ENCODE data around the gene CLIC1. TPM values are rescaled to one million over a fixed set of nuclear protein-coding genes. Genes with fewer than 3 reads are reported as not detected.

CLIC1 gene
- total RNA-seq, 2 donors from 2014 or later, result 90.9 to 194 TPM

GRCh38 chr6:31776989-31777666 lies 40.8 kb upstream of the CLIC1 start, which contains the start of gene VWA7:
Gene VWA7, minus strand, starts transcription at chr6:31777328. Its CDS starts 549 bp downstream, at chr6:31776779.
- peak within 1 kb of the TSS; percentile 61 to 70 for H3K27ac ChIP-seq
- peaks cover 0 to 17% of the 10 kb centered on the region in 2 donors for H3K4me1 ChIP-seq
- no peak for DNase-seq (ENCODE audit: low spot score)
- no peak for TF ChIP-seq CTCF (IDR thresholded peaks at IDR 0.05)
- H3K4me3 ChIP-seq, result peak within 1 kb of the TSS; percentile 8 to 24
- H3K27me3 ChIP-seq, result no peaks in the 10 kb centered on the region
- peaks cover 44% of the 10 kb centered on the region for H3K36me3 ChIP-seq
- H3K9me3 ChIP-seq, result no peaks in the 10 kb centered on the region

- peaks cover 38% of the 10 kb centered on the region for H3K36me3 ChIP-seq
- no peaks in the 10 kb centered on the region for H3K9me3 ChIP-seq
- H3K4me1 ChIP-seq, result peaks cover 0 to 17% of the 10 kb centered on the region in 2 donors
- DNase-seq (ENCODE audit: low spot score), result no peak
- no peaks in the 10 kb centered on the region for H3K27me3 ChIP-seq
- peak overlapping the region in 1 of 2 donors; percentile 8 for H3K4me3 ChIP-seq
- peak overlapping the region; percentile 61 to 70 for H3K27ac ChIP-seq
- TF ChIP-seq CTCF (IDR thresholded peaks at IDR 0.05), result no peak
These were observed 40.2 kb upstream of the CLIC1 start for GRCh38 chr6:31776485-31776988.

GRCh38 chr6:31775633-31776484 lies 39.5 kb upstream of the CLIC1 start:
- TF ChIP-seq CTCF (IDR thresholded peaks at IDR 0.05), result no peak
- Histone ChIP-seq H3K27ac (peak overlapping the region; percentile 61 to 70), H3K4me3 (no peak overlapping the region), H3K9me3 (no peaks in the 10 kb centered on the region), H3K4me1 (peaks cover 0 to 17% of the 10 kb centered on the region in 2 donors), H3K27me3 (no peaks in the 10 kb centered on the region), H3K36me3 (peaks cover 31% of the 10 kb centered on the region)
- no peak for DNase-seq (ENCODE audit: low spot score)

GRCh38 chr6:31775184-31775583 lies 38.9 kb upstream of the CLIC1 start:
- H3K27ac ChIP-seq, result no peak overlapping the region

GRCh38 chr6:31771992-31772358 lies 35.6 kb upstream of the CLIC1 start:
- Histone ChIP-seq H3K9me3 (no peaks in the 10 kb centered on the region), H3K4me3 (no peak overlapping the region), H3K4me1 (peaks cover 0 to 9% of the 10 kb centered on the region in 2 donors), H3K27ac (no peak overlapping the region), H3K27me3 (no peaks in the 10 kb centered on the region), H3K36me3 (no peaks in the 10 kb centered on the region)
- DNase-seq (ENCODE audit: low spot score), result no peak
- TF ChIP-seq CTCF (IDR thresholded peaks at IDR 0.05), result no peak

More at GRCh38 chr6:31775184-31775583, 38.9 kb upstream of the CLIC1 start:
- Histone ChIP-seq H3K27me3 (no peaks in the 10 kb centered on the region), H3K4me3 (no peak overlapping the region), H3K9me3 (no peaks in the 10 kb centered on the region), H3K36me3 (peaks cover 24% of the 10 kb centered on the region), H3K4me1 (peaks cover 0 to 17% of the 10 kb centered on the region in 2 donors)
- DNase-seq (ENCODE audit: low spot score), result no peak
- TF ChIP-seq CTCF (IDR thresholded peaks at IDR 0.05), result no peak
